ENCODE measurements around the gene NPHP4.

DNA sequence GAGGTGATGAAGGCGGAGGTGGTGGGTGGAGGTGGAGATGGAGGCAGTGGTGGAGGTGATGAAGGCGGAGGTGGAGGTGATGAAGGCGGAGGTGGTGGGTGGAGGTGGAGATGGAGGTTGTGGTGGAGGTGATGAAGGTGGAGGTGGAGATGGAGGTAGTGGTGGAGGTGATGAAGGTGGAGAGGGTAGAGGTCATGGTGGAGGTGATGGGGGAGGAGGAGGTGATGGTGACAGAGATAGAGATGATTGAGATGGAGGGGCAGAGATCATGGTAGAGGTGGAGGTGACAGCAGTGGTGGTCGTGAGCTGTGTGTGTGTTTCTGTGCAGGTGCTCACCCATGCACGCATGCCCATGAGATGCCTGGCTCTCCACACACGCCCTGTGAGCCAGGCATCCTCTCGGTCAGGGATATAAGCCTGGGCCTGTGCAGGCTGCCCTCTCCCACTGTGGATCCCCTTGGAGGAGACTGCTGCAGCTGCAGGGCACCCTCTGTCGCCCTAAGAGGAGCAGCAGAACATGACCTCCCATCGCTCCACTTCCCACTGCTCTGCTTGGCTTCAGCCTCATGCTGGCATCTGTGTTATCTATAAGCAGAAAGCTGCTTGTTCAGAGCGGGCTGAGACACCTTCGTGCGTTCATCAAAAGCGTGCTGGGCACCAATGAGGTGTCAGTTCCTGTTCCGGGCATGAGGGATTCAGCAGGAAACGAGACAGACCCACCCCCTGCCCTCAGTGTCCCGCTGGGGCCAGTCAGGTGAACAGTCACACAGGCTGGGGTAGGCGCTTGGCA is 20.5 kb upstream of the NPHP4 start:
- TF ChIP-seq, protein P1, sequence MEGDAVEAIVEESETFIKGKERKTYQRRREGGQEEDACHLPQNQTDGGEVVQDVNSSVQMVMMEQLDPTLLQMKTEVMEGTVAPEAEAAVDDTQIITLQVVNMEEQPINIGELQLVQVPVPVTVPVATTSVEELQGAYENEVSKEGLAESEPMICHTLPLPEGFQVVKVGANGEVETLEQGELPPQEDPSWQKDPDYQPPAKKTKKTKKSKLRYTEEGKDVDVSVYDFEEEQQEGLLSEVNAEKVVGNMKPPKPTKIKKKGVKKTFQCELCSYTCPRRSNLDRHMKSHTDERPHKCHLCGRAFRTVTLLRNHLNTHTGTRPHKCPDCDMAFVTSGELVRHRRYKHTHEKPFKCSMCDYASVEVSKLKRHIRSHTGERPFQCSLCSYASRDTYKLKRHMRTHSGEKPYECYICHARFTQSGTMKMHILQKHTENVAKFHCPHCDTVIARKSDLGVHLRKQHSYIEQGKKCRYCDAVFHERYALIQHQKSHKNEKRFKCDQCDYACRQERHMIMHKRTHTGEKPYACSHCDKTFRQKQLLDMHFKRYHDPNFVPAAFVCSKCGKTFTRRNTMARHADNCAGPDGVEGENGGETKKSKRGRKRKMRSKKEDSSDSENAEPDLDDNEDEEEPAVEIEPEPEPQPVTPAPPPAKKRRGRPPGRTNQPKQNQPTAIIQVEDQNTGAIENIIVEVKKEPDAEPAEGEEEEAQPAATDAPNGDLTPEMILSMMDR (IDR thresholded peaks at IDR 0.05; ENCODE audit: extremely low read depth in 1 of 2, insufficient read depth in 1 of 2, low read depth in 1 of 2, low read length in 2 of 2), result no peak
- no peak for TF ChIP-seq GATA2 (IDR thresholded peaks at IDR 0.05; ENCODE audit: insufficient read depth, insufficient read length, low read depth, low read length)
- no peak for TF ChIP-seq POLR2AphosphoS5 (IDR thresholded peaks at IDR 0.05; ENCODE audit: insufficient read depth, low read depth, low read length)

All from endothelial cell of umbilical vein (primary cell).